Calu3 (cell line): ENCODE measurements around the gene COP1. TPM values are rescaled to one million over a fixed set of nuclear protein-coding genes. Genes with fewer than 3 reads are reported as not detected.

Experiments used
- BruUV-seq: library from RNA; stranded (reverse); fragments of 400-500 nt; replicated peaks from 2 replicates; lab custom pipeline; 2021; lab: Mats Ljungman, UMichigan
- CTCF ChIA-PET: fragments of 300-600 bp; sonication (Branson Sonifier 250); formaldehyde crosslinking; loops from one replicate; lab custom pipeline; 2022; ENCODE audit warnings: antibody characterized with exemption; lab: Charles Lee
- DNase-seq: peaks from one replicate; pipeline ENCODE4 v3.0.0; 2022
- H3K27ac Mint-ChIP-seq: one replicate; pipeline ENCODE4 v1.8.0; 2022; ENCODE audit warnings: mixed read lengths; ENCODE audit not compliant: unreplicated experiment
- H3K27me3 Mint-ChIP-seq: one replicate; pipeline ENCODE4 v1.8.0; 2022; ENCODE audit warnings: mixed read lengths; ENCODE audit not compliant: unreplicated experiment
- H3K36me3 Mint-ChIP-seq: one replicate; pipeline ENCODE4 v1.8.0; 2022; ENCODE audit warnings: mild to moderate bottlenecking, moderate library complexity, mixed read lengths; ENCODE audit not compliant: insufficient read depth, unreplicated experiment
- H3K4me1 Mint-ChIP-seq: one replicate; pipeline ENCODE4 v1.8.0; 2022; ENCODE audit warnings: mild to moderate bottlenecking, low read depth, mixed read lengths; ENCODE audit not compliant: unreplicated experiment
- H3K4me3 Mint-ChIP-seq: one replicate; pipeline ENCODE4 v1.8.0; 2022; ENCODE audit warnings: mild to moderate bottlenecking, low read depth, moderate library complexity, mixed read lengths; ENCODE audit not compliant: unreplicated experiment
- H3K9me3 Mint-ChIP-seq: one replicate; pipeline ENCODE4 v1.8.0; 2022; ENCODE audit warnings: low read depth, mixed read lengths; ENCODE audit not compliant: unreplicated experiment
- intact Hi-C: fragments of 100-400 bp; cut with micrococcal nuclease; formaldehyde crosslinking; loops from one replicate; pipeline ENCODE4 v1.10.0; 2022; ENCODE audit not compliant: unreplicated experiment
- total RNA-seq: library from RNA; stranded (reverse); gene quantifications from 2 replicates; pipeline ENCODE4 v1.2.3, GENCODE V29; 2022
- TF ChIP-seq, protein P1 (sequence below): fragments of 200-600 bp; IDR thresholded peaks from one replicate; pipeline ENCODE4 v1.8.0; 2022; ENCODE audit warnings: antibody characterized with exemption; ENCODE audit not compliant: unreplicated experiment

COP1 gene
- total RNA-seq, 1 experiment from 2014 or later: 45.5 TPM

DNA sequence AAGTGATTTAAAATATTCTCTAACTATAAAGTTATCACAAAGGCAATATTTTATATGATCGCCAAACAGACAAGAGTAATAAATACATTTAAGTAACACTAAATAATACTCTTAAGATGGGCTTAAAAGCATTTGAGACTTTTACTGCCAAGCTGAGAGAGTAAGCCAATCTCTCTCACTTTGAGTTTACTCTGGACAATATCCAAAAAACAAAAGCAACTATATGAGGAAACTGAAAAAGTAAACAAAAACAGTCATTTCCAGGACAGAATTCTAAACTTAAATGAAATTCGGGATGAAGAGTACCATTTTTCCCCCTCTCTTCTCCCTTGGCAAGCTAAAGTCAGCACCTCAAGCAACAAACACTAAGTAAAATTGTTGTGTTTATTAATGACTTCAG is 173.2 kb downstream of the COP1 start:
- no peak overlapping the region for H3K27ac Mint-ChIP-seq
- H3K27me3 Mint-ChIP-seq: no peaks in the 10 kb centered on the region
- H3K4me1 Mint-ChIP-seq: peaks cover 12% of the 10 kb centered on the region
- BruUV-seq: no TSS peak
- no peaks in the 10 kb centered on the region for H3K9me3 Mint-ChIP-seq
- DNase-seq: no peak
- no peak overlapping the region for H3K4me3 Mint-ChIP-seq
- intact Hi-C loops: no loop called here
- TF ChIP-seq, protein P1, sequence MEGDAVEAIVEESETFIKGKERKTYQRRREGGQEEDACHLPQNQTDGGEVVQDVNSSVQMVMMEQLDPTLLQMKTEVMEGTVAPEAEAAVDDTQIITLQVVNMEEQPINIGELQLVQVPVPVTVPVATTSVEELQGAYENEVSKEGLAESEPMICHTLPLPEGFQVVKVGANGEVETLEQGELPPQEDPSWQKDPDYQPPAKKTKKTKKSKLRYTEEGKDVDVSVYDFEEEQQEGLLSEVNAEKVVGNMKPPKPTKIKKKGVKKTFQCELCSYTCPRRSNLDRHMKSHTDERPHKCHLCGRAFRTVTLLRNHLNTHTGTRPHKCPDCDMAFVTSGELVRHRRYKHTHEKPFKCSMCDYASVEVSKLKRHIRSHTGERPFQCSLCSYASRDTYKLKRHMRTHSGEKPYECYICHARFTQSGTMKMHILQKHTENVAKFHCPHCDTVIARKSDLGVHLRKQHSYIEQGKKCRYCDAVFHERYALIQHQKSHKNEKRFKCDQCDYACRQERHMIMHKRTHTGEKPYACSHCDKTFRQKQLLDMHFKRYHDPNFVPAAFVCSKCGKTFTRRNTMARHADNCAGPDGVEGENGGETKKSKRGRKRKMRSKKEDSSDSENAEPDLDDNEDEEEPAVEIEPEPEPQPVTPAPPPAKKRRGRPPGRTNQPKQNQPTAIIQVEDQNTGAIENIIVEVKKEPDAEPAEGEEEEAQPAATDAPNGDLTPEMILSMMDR: no peak
- H3K36me3 Mint-ChIP-seq: peaks cover 7% of the 10 kb centered on the region
- CTCF ChIA-PET: interaction anchor here (0.6 kb wide), 1 partner anchor 58 kb away, joined by 3 read pairs; no protein-coding TSS in a partner anchor

DNA sequence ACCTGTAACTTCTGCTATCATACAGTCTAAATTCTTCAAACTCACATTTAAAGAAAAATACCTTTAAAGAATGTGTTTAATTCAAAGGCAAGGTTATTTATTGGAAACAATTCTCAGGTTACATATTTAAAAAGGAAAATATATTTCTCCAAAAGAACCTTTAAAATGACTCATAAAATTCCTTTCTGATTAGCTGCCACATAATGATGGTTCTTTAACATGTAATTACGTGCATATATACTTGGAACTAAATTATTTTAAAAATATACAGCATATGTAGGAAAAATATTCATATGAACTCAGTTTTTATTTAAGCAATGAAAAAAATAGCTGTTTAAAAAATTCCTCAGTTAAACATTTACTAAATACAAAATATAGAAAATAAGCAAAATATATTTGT is 173.6 kb downstream of the COP1 start:
- CTCF ChIA-PET: no interaction called here
- DNase-seq: no peak
- BruUV-seq: no TSS peak
- Mint-ChIP-seq H3K36me3 (peaks cover 7% of the 10 kb centered on the region), H3K9me3 (no peaks in the 10 kb centered on the region), H3K4me3 (no peak overlapping the region), H3K4me1 (peaks cover 12% of the 10 kb centered on the region), H3K27ac (no peak overlapping the region), H3K27me3 (no peaks in the 10 kb centered on the region)
- intact Hi-C loops: no loop called here
- TF ChIP-seq, protein P1: no peak

DNA sequence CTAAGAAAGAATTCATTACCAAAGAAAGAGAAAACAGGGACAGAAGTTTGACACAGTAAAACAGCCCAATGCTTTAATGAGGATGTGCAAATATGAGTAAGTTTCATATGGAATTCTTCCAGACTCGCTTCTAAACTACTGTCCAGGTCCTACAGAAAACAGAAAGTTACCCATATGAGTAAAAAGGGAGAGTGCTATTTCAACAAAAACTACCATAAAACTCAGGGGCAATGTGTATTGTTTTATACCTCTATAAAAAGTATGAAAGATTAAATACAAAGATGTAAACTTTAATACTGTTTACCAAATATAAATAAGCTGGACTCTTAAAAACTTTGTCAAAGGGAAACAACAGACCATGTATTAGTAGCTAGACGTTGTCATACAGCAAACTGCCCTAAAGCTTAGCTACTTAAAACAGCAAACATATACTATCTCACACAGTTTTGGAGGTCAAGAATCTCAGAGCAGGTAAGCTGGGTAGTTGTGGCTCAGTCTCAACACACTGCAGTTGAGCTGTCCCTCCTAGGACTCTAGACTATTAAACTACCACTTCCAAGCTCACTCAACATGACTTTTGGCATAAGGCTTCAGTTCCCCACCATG is 174.9 kb downstream of the COP1 start:
- Mint-ChIP-seq H3K36me3 (peaks cover 7% of the 10 kb centered on the region), H3K4me1 (peaks cover 12% of the 10 kb centered on the region), H3K27me3 (no peaks in the 10 kb centered on the region), H3K9me3 (no peaks in the 10 kb centered on the region), H3K27ac (no peak overlapping the region), H3K4me3 (no peak overlapping the region)
- no TSS peak for BruUV-seq
- CTCF ChIA-PET: no interaction called here
- intact Hi-C loops: no loop called here
- TF ChIP-seq, protein P1: no peak
- DNase-seq: no peak

DNA sequence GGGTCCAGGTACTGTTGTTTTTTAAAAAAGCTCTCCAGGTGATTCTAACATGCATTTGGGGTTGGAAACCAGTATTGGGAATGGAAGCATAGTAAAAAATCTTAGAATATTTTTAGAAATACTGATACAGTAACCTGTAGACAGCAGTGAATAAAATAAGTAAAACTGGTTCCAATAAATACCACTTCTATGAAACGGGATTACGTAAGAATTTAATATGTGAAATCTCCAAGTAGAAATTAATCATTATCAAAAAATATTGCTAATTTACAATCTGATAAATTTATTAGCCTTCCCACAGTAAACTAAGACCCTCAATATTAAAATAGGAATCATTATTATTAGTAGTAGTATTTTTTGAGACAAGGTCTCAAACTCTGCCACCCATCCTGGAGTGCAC is 177.5 kb downstream of the COP1 start:
- Mint-ChIP-seq H3K4me1 (peaks cover 8% of the 10 kb centered on the region), H3K4me3 (no peak overlapping the region), H3K27me3 (no peaks in the 10 kb centered on the region), H3K27ac (no peak overlapping the region), H3K9me3 (no peaks in the 10 kb centered on the region), H3K36me3 (no peaks in the 10 kb centered on the region)
- intact Hi-C loops: no loop called here
- DNase-seq: no peak
- CTCF ChIA-PET: interaction anchor here (0.6 kb wide), 1 partner anchor 272 kb away, joined by 3 read pairs; no protein-coding TSS in a partner anchor
- no TSS peak for BruUV-seq
- TF ChIP-seq, protein P1: no peak
